ENCODE measurements around the gene IRGQ. TPM values are rescaled to one million over a fixed set of nuclear protein-coding genes. Genes with fewer than 3 reads are reported as not detected.

Gene IRGQ
- total and polyA plus RNA-seq, 2 donors (not counting 3 experiments of a cell fraction or from before 2014, with no cell fraction given) = 15.8 to 33.2 TPM

DNA sequence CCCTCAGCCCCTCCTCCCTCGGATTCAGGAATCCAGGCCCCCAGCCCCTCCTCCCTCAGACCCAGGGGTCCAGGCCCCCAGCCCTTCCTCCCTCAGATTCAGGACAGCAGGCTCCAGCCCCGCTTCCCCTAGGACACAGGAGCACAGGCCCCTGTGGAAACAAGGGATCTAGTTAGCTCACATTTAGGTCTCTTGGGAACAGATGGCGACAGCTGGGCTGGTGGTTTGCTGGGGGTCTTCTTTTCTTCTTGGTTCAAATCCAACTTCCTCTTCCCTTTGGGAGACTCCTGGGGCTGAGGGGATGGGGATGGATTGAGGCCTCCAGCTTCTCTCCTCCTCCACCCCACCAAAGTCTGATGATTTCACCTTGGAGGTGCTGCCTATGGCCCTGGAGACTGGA lies 43.3 kb downstream of the IRGQ start:
- intact Hi-C loops (cut with micrococcal nuclease) = no loop called here
- Histone ChIP-seq H2AFZ (ENCODE audit: low read depth, low read length) (no peak overlapping the region), H3K27me3 (ENCODE audit: control insufficient read depth in 2 of 2, insufficient read depth in 2 of 2, low read length in 2 of 2) (no peaks in the 10 kb centered on the region), H3K79me2 (ENCODE audit: control insufficient read depth, insufficient read depth, low read length) (no peaks in the 10 kb centered on the region), H3K9me3 (replicated peaks; ENCODE audit: control insufficient read depth, insufficient read depth, low read length) (no peaks in the 10 kb centered on the region), H3K36me3 (ENCODE audit: control insufficient read depth in 2 of 2, extremely low read depth in 1 of 2, insufficient read depth in 2 of 2, low read length in 2 of 2) (peaks cover 2 to 31% of the 10 kb centered on the region in 2 experiments), H3K27ac (ENCODE audit: insufficient read depth, low read depth, low read length) (no peak overlapping the region), H3K9ac (replicated peaks; ENCODE audit: extremely low read depth, insufficient read depth, low read length) (no peak overlapping the region), H4K20me1 (replicated peaks; ENCODE audit: control insufficient read depth, extremely low read depth, insufficient read depth, low read length) (no peaks in the 10 kb centered on the region), H3K4me1 (ENCODE audit: control insufficient read depth, extremely low read depth, insufficient read depth, low read length) (no peaks in the 10 kb centered on the region), H3K4me2 (ENCODE audit: insufficient read depth, low read length) (no peak overlapping the region), H3K9me1 (replicated peaks; ENCODE audit: control insufficient read depth, extremely low read depth, insufficient read depth, low read length) (no peaks in the 10 kb centered on the region), H3K4me3 (replicated peaks in 1 of 3; ENCODE audit: insufficient read depth in 1 of 3, low read depth in 1 of 3, low read length in 3 of 3) (no peak overlapping the region)
- BruUV-seq (replicated peaks) = no TSS peak
- no peak for DNase-seq (ENCODE audit: low read depth, low spot score)
- dilution Hi-C loops (cut with MboI; ENCODE audit: extremely low pct_ligation_motif_present, low sequenced_read_pairs) = no loop called here
- POLR2A ChIA-PET = no interaction called here
- no peak for FAIRE-seq
- CTCF ChIA-PET = interaction anchor here (4.1 to 6.6 kb wide), 2 partner anchors 17 to 43 kb away, joined by 69 to 158 read pairs; partner anchors contain the start of genes IRGQ, ZNF575 and ZNF576
- TF ChIP-seq EZH2 (IDR thresholded peaks at IDR 0.05; ENCODE audit: borderline replicate concordance, low read depth, low read length, severe bottlenecking) (no peak), POLR2AphosphoS5 (IDR thresholded peaks at IDR 0.05; ENCODE audit: insufficient read depth, low read depth, low read length) (no peak), GATA2 (IDR thresholded peaks at IDR 0.05; ENCODE audit: insufficient read depth, insufficient read length, low read depth, low read length) (no peak), MYC (IDR thresholded peaks at IDR 0.05; ENCODE audit: low read depth, low read length) (no peak), POLR2A (IDR thresholded peaks at IDR 0.05; ENCODE audit: low read depth, low read length) (no peak), FOS (IDR thresholded peaks at IDR 0.05; ENCODE audit: borderline replicate concordance, insufficient read depth, low read length) (no peak), JUN (IDR thresholded peaks at IDR 0.05; ENCODE audit: borderline replicate concordance, insufficient read depth, insufficient read length, low read depth) (no peak)
- TF ChIP-seq, protein P1, sequence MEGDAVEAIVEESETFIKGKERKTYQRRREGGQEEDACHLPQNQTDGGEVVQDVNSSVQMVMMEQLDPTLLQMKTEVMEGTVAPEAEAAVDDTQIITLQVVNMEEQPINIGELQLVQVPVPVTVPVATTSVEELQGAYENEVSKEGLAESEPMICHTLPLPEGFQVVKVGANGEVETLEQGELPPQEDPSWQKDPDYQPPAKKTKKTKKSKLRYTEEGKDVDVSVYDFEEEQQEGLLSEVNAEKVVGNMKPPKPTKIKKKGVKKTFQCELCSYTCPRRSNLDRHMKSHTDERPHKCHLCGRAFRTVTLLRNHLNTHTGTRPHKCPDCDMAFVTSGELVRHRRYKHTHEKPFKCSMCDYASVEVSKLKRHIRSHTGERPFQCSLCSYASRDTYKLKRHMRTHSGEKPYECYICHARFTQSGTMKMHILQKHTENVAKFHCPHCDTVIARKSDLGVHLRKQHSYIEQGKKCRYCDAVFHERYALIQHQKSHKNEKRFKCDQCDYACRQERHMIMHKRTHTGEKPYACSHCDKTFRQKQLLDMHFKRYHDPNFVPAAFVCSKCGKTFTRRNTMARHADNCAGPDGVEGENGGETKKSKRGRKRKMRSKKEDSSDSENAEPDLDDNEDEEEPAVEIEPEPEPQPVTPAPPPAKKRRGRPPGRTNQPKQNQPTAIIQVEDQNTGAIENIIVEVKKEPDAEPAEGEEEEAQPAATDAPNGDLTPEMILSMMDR (IDR thresholded peaks at IDR 0.05; ENCODE audit: extremely low read depth in 1 of 2, insufficient read depth in 1 of 2, low read depth in 1 of 2, low read length in 2 of 2) = no peak
- TF ChIP-seq, protein P2, sequence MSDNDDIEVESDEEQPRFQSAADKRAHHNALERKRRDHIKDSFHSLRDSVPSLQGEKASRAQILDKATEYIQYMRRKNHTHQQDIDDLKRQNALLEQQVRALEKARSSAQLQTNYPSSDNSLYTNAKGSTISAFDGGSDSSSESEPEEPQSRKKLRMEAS (IDR thresholded peaks at IDR 0.05; ENCODE audit: insufficient read depth, insufficient read length) = no peak
